ENCODE data around the gene PRPF39.
"Not testable (repeated sequence)": the region's sequence is repeated elsewhere in the genome, so short reads cannot be mapped to it uniquely, and the experiment has no call there.

PRPF39 gene

DNA sequence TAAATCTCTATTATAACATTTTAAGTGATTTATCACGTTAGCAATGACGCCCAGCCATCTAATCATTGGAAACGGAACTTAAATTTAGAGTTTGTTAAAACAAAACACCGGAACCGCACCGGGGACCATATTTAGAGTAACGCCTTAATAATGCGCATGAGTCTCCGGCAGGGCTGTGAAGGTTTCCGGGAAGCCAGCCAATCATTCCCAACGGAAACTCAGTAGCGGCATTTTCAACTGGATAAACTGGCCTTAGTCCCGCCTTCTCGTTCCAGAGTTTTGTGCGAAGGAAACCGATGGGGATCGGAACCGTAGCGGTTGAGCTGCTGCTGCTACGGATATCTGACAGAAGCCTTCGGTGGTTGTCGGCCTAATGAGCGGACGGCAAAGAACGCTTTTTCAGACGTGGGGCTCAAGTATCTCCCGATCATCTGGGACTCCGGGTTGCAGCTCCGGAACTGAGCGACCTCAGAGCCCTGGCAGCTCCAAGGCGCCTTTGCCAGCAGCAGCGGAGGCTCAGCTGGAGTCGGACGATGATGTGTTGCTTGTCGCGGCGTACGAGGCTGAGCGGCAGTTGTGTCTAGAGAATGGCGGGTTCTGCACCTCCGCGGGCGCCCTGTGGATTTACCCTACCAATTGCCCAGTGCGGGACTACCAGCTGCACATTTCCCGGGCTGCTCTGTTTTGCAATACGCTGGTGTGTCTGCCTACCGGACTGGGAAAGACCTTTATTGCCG, 51.9 kb downstream of the PRPF39 start, which contains the start of gene FANCM:
Gene FANCM, plus strand, starts transcription at position 272 of the 737 bp plus-strand sequence. Its CDS starts 102 bp downstream, at position 374.
- peak within 1 kb of the TSS; percentile 87 for H3K4me3 ChIP-seq (ENCODE audit: low read depth, low read length)
- DNase-seq (ENCODE audit: low read depth) = peak; percentile 99
- TF ChIP-seq, protein P1, sequence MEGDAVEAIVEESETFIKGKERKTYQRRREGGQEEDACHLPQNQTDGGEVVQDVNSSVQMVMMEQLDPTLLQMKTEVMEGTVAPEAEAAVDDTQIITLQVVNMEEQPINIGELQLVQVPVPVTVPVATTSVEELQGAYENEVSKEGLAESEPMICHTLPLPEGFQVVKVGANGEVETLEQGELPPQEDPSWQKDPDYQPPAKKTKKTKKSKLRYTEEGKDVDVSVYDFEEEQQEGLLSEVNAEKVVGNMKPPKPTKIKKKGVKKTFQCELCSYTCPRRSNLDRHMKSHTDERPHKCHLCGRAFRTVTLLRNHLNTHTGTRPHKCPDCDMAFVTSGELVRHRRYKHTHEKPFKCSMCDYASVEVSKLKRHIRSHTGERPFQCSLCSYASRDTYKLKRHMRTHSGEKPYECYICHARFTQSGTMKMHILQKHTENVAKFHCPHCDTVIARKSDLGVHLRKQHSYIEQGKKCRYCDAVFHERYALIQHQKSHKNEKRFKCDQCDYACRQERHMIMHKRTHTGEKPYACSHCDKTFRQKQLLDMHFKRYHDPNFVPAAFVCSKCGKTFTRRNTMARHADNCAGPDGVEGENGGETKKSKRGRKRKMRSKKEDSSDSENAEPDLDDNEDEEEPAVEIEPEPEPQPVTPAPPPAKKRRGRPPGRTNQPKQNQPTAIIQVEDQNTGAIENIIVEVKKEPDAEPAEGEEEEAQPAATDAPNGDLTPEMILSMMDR (conservative IDR thresholded peaks at IDR 0.05; ENCODE audit: low read depth, low read length) = no peak

GRCh38 chr14:45136399-45136798, 52.5 kb downstream of the PRPF39 start:
- H3K4me3 ChIP-seq (ENCODE audit: low read depth, low read length) = peak overlapping the region; percentile 87
- TF ChIP-seq, protein P1 (conservative IDR thresholded peaks at IDR 0.05; ENCODE audit: low read depth, low read length) = no peak
- DNase-seq (ENCODE audit: low read depth) = peak; percentile 13

GRCh38 chr14:45140661-45141187, 56.8 kb downstream of the PRPF39 start:
- no peak for DNase-seq (ENCODE audit: low read depth)
- H3K4me3 ChIP-seq (ENCODE audit: low read depth, low read length) = no peak overlapping the region
- TF ChIP-seq, protein P1 (conservative IDR thresholded peaks at IDR 0.05; ENCODE audit: low read depth, low read length) = no peak

- not testable (repeated sequence) for DNase-seq (ENCODE audit: low read depth)
Observed at GRCh38 chr14:45142083-45142482, 58.2 kb downstream of the PRPF39 start.

GRCh38 chr14:45144658-45145057, 60.7 kb downstream of the PRPF39 start:
- no peak for DNase-seq (ENCODE audit: low read depth)
- H3K4me3 ChIP-seq (ENCODE audit: low read depth, low read length) = no peak overlapping the region
- TF ChIP-seq, protein P1 (conservative IDR thresholded peaks at IDR 0.05; ENCODE audit: low read depth, low read length) = no peak

More at GRCh38 chr14:45142083-45142482, 58.2 kb downstream of the PRPF39 start:
- H3K4me3 ChIP-seq (ENCODE audit: low read depth, low read length) = not testable (repeated sequence)

GRCh38 chr14:45145214-45145613, 61.3 kb downstream of the PRPF39 start:
- no peak overlapping the region for H3K4me3 ChIP-seq (ENCODE audit: low read depth, low read length)
- TF ChIP-seq, protein P1 (conservative IDR thresholded peaks at IDR 0.05; ENCODE audit: low read depth, low read length) = no peak
- DNase-seq (ENCODE audit: low read depth) = no peak

GRCh38 chr14:45149602-45150001, 65.7 kb downstream of the PRPF39 start:
- no peak for DNase-seq (ENCODE audit: low read depth)
- TF ChIP-seq, protein P1 (conservative IDR thresholded peaks at IDR 0.05; ENCODE audit: low read depth, low read length) = no peak
- H3K4me3 ChIP-seq (ENCODE audit: low read depth, low read length) = no peak overlapping the region
